Osteocyte (in vitro differentiated cells): ENCODE results near the gene ATXN7L3. TPM values are rescaled to one million over a fixed set of nuclear protein-coding genes. Genes with fewer than 3 reads are reported as not detected.

Source experiments
- DNase-seq: peaks from one replicate; pipeline ENCODE4 v3.0.0; 2021; ENCODE audit warnings: mixed read lengths; ENCODE audit not compliant: unreplicated experiment; ENCODE audit errors: extremely low spot score
- H3K27ac Mint-ChIP-seq: one replicate; pipeline ENCODE4 v1.8.0; 2021; ENCODE audit warnings: mild to moderate bottlenecking, mixed read lengths; ENCODE audit not compliant: unreplicated experiment
- H3K27me3 Mint-ChIP-seq: one replicate; pipeline ENCODE4 v1.8.0; 2021; ENCODE audit warnings: mixed read lengths; ENCODE audit not compliant: unreplicated experiment
- H3K36me3 Mint-ChIP-seq: one replicate; pipeline ENCODE4 v1.8.0; 2021; ENCODE audit warnings: mixed read lengths; ENCODE audit not compliant: unreplicated experiment
- H3K4me1 Mint-ChIP-seq: one replicate; pipeline ENCODE4 v1.8.0; 2021; ENCODE audit warnings: mixed read lengths; ENCODE audit not compliant: unreplicated experiment
- H3K4me3 Mint-ChIP-seq: one replicate; pipeline ENCODE4 v1.8.0; 2021; ENCODE audit warnings: mild to moderate bottlenecking, moderate library complexity, mixed read lengths; ENCODE audit not compliant: unreplicated experiment
- H3K9me3 Mint-ChIP-seq: one replicate; pipeline ENCODE4 v1.8.0; 2021; ENCODE audit warnings: mixed read lengths; ENCODE audit not compliant: unreplicated experiment
- total RNA-seq: library from RNA; stranded (reverse); gene quantifications from 2 replicates; pipeline ENCODE4 v1.2.1, GENCODE V29; 2021
- TF ChIP-seq, protein P1 (sequence below): fragments of 200-600 bp; sonication (generic); IDR thresholded peaks from 2 replicates; pipeline ENCODE4 v1.5.0; 2021; ENCODE audit warnings: antibody characterized with exemption, mild to moderate bottlenecking, moderate library complexity

The ATXN7L3 gene
- total RNA-seq, 1 donor from 2014 or later: 89.0 TPM

DNA sequence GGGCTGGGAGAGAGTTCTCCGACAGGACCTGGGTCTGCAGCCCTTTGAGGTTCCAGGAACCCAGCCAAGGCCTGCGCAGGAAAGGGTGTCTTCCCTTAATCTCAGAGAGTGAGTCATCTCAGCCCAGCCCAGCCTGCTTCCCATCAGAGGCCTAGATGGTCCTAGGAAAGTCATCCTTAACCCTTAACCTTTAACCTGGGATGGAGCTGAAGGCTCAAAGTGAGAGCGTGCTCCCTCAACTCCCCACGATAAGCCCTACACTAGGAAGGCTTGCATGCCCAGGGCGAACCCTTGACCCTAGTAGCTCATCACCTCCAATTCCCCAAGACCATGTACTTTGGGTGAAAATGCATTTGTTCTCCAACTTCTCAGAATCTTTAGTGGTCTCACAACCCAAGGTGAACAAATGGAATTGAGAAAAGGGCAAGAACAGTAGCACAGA is 4.8 kb upstream of the ATXN7L3 start:
- H3K4me3 Mint-ChIP-seq: no peak overlapping the region
- TF ChIP-seq, protein P1, sequence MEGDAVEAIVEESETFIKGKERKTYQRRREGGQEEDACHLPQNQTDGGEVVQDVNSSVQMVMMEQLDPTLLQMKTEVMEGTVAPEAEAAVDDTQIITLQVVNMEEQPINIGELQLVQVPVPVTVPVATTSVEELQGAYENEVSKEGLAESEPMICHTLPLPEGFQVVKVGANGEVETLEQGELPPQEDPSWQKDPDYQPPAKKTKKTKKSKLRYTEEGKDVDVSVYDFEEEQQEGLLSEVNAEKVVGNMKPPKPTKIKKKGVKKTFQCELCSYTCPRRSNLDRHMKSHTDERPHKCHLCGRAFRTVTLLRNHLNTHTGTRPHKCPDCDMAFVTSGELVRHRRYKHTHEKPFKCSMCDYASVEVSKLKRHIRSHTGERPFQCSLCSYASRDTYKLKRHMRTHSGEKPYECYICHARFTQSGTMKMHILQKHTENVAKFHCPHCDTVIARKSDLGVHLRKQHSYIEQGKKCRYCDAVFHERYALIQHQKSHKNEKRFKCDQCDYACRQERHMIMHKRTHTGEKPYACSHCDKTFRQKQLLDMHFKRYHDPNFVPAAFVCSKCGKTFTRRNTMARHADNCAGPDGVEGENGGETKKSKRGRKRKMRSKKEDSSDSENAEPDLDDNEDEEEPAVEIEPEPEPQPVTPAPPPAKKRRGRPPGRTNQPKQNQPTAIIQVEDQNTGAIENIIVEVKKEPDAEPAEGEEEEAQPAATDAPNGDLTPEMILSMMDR: no peak
- DNase-seq: no peak
- H3K27ac Mint-ChIP-seq: peak overlapping the region; percentile 13
- H3K4me1 Mint-ChIP-seq: peaks cover 17% of the 10 kb centered on the region
- peaks cover 12% of the 10 kb centered on the region for H3K36me3 Mint-ChIP-seq
- H3K9me3 Mint-ChIP-seq: no peaks in the 10 kb centered on the region
- no peaks in the 10 kb centered on the region for H3K27me3 Mint-ChIP-seq

DNA sequence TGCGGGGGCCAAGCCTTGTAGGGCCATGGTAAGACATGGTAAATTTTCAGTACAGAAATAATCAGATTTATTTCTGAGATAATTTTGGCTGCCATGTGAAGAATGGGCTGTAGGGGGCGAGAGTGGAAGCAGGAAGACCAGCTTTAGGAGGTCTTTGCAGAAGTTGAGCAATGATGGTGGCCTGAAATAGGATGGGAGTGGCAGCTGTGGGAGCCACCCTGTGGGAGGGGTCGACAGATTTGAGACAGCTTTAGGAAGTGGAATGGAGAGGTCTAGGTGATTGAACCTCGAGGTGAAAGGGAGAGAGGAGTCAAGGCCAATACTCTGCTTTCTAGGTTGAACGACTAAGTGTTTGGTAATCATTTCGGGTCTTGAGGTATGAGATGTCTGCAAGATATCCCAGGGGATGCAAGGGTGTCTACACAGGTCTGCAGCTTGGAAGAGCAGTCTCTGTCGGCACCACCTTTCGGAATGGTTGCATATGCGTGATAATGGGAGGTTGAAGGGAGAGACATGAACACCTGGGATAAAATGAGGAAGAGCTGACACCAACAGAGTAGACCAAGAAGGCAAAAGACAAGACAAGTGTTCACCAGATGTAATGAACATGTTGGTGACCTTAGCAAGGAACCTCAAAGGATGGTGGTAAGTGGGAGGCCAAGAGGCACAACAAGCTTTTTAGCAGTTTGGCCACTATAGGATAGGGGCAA is 4.2 kb upstream of the ATXN7L3 start:
- Mint-ChIP-seq H3K4me1 (peaks cover 17% of the 10 kb centered on the region), H3K36me3 (peaks cover 12% of the 10 kb centered on the region), H3K9me3 (no peaks in the 10 kb centered on the region), H3K27me3 (no peaks in the 10 kb centered on the region), H3K4me3 (no peak overlapping the region), H3K27ac (peak overlapping the region; percentile 46)
- TF ChIP-seq, protein P1: peak; percentile 73
- DNase-seq: no peak

DNA sequence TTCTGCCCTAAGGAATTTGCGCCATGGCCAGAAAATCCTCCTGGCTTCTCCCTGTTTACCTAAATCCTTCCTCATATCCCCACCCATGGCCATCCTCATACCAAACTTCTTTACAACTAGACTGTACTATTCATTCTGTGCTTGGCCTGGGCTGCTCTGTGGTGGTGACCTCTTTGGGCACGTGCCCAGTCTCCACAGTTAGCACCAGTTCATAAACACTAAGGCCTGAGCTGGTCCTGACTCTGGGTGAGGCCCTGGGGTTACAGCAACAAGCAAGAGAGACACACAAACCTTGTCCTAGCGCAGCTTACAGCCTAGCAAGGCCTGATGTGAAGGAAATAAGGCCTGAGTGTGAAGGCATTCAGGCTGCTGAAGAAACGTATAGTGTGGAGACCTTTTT is 3.1 kb upstream of the ATXN7L3 start:
- no peak overlapping the region for H3K4me3 Mint-ChIP-seq

DNA sequence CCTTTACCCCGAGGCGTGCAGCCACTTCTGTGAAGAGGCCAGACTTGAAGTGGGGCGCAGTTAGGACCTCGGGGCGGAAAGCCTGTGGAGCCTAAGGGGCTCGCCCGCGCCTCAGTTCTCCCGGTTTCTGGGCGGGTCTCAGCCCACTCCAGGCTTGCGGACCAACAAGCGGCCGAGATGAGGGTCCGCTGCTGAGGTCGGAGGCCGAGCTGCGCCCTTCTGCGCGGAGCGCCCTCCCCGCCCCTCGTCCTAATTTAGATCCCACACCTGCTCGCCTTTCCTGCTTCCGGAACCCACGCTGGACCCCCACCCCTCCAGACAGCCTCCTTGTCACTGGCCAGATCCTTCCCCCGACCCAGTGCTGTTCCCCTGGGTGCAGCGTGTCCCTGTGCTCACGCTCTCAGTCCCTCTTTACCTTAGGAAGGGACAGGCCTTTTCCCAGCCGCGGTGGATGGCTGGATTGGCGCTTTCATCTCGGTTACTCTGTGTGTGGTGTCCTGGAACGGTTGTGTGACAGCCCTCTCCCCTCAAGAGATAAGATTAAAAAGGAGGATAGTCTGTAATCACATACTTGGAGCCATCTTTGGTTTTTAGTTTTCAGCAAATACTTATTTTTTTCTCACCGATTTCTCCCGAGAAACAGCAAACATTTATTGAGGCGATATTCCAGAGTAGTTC is 933 bp upstream of the ATXN7L3 start:
- no peaks in the 10 kb centered on the region for H3K27me3 Mint-ChIP-seq
- H3K36me3 Mint-ChIP-seq: peaks cover 5% of the 10 kb centered on the region
- peak overlapping the region; percentile 85 for H3K4me3 Mint-ChIP-seq
- DNase-seq: no peak
- H3K9me3 Mint-ChIP-seq: no peaks in the 10 kb centered on the region
- H3K4me1 Mint-ChIP-seq: peaks cover 31% of the 10 kb centered on the region
- TF ChIP-seq, protein P1: no peak
- peak overlapping the region; percentile 94 for H3K27ac Mint-ChIP-seq

More for the DNA sequence above, 3.1 kb upstream of the ATXN7L3 start:
- DNase-seq: no peak
- H3K36me3 Mint-ChIP-seq: peaks cover 3% of the 10 kb centered on the region
- H3K4me1 Mint-ChIP-seq: peaks cover 23% of the 10 kb centered on the region
- no peaks in the 10 kb centered on the region for H3K9me3 Mint-ChIP-seq
- TF ChIP-seq, protein P1: no peak
- H3K27me3 Mint-ChIP-seq: no peaks in the 10 kb centered on the region
- H3K27ac Mint-ChIP-seq: peak overlapping the region; percentile 3
